ENCODE data around the gene ZNF200. TPM values are rescaled to one million over a fixed set of nuclear protein-coding genes. Genes with fewer than 3 reads are reported as not detected.
A peak's percentile ranks its signal among the peaks of the same experiment; 100 is the strongest.

Gene ZNF200
- total and polyA plus RNA-seq, 2 of the 13 experiments (the other 11 are each of a cell fraction or from before 2014, with no cell fraction given) = 3.5 to 16.5 TPM

DNA sequence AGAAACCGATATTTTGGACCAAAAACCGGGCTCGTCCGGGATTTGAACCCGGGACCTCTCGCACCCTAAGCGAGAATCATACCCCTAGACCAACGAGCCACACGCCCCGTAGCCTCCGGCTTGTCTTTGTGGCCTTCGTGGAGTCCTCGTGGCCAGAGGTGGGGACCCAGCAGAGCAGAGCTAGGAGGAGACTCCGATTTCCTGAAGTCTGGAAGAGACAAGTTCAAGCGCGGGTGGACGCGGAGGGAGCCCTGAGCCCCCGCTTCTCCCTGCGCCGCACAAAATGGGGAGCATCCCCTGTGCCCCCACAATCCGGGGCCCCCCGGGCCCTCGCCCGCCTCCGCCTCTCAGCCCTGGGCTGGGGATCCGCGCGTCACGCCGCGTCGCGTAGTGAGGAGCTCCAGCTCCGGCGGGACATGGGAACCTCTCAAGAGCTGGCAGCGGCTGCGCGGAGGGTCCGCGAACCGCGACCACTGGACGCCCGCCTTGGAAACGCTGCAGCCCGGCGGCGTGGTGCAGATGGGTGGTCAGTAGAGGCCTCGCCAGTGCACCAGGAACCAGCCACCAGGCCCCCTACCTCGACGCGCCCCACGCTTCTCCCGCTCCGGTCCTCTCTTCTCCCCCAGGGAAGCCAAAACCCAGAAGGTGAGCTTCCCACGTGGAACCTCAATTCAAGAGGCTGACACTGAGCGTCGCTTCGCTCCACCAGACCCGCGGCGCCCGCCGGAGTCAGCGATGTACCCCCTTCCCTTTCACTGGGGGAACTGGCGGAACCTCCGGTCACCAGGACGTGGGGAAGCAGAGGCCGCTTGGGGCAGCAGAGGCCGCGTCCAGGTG, 52.1 kb downstream of the ZNF200 start (continued):
- TF ChIP-seq, protein P1, sequence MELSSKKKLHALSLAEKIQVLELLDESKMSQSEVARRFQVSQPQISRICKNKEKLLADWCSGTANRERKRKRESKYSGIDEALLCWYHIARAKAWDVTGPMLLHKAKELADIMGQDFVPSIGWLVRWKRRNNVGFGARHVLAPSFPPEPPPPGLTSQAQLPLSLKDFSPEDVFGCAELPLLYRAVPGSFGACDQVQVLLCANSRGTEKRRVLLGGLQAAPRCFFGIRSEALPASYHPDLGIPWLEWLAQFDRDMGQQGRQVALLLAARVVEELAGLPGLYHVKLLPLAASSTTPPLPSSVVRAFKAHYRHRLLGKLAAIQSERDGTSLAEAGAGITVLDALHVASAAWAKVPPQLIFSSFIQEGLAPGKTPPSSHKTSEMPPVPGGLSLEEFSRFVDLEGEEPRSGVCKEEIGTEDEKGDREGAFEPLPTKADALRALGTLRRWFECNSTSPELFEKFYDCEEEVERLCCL (CRISPR knock-in tag; IDR thresholded peaks at IDR 0.05; ENCODE audit: borderline replicate concordance) = peak; percentile 50; the same call in 1 of the 2 replicates
- TF ChIP-seq U2AF1 (optimal IDR thresholded peaks at IDR 0.05; ENCODE audit: low read depth, low read length) = peak; percentile 25
- TF ChIP-seq MXD4 (CRISPR knock-in tag; IDR thresholded peaks at IDR 0.05) = peak; percentile 81; the same call in 1 of the 2 replicates
- TF ChIP-seq, protein P2, sequence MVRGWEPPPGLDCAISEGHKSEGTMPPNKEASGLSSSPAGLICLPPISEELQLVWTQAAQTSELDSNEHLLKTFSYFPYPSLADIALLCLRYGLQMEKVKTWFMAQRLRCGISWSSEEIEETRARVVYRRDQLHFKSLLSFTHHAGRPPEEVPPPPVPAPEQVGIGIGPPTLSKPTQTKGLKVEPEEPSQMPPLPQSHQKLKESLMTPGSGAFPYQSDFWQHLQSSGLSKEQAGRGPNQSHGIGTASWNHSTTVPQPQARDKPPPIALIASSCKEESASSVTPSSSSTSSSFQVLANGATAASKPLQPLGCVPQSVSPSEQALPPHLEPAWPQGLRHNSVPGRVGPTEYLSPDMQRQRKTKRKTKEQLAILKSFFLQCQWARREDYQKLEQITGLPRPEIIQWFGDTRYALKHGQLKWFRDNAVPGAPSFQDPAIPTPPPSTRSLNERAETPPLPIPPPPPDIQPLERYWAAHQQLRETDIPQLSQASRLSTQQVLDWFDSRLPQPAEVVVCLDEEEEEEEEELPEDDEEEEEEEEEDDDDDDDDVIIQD (CRISPR knock-in tag; IDR thresholded peaks at IDR 0.05; ENCODE audit: low read depth) = 0 out of 2 replicates have a peak, but pooled peaks have one; percentile 7
- no peak for TF ChIP-seq EP300 (IDR thresholded peaks at IDR 0.05; ENCODE audit: low read depth in 2 of 2, low read length in 2 of 2)
- no peak for TF ChIP-seq EP300 (CRISPR knock-in tag; IDR thresholded peaks at IDR 0.05; ENCODE audit: borderline replicate concordance)
- TF ChIP-seq, protein P3, sequence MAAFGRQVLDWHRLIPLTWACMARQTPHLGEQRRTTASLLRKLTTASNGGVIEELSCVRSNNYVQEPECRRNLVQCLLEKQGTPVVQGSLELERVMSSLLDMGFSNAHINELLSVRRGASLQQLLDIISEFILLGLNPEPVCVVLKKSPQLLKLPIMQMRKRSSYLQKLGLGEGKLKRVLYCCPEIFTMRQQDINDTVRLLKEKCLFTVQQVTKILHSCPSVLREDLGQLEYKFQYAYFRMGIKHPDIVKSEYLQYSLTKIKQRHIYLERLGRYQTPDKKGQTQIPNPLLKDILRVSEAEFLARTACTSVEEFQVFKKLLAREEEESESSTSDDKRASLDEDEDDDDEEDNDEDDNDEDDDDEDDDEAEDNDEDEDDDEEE (CRISPR knock-in tag; IDR thresholded peaks at IDR 0.05) = peak; percentile 30; the same call in 1 of the 2 replicates
- TF ChIP-seq CBX5 (CRISPR knock-in tag; IDR thresholded peaks at IDR 0.05; ENCODE audit: borderline replicate concordance) = peak; percentile 46; the same call in 1 of the 2 replicates
- TF ChIP-seq ZNF775 (CRISPR knock-in tag; IDR thresholded peaks at IDR 0.05; ENCODE audit: borderline replicate concordance) = no peak
- TF ChIP-seq, protein P4, sequence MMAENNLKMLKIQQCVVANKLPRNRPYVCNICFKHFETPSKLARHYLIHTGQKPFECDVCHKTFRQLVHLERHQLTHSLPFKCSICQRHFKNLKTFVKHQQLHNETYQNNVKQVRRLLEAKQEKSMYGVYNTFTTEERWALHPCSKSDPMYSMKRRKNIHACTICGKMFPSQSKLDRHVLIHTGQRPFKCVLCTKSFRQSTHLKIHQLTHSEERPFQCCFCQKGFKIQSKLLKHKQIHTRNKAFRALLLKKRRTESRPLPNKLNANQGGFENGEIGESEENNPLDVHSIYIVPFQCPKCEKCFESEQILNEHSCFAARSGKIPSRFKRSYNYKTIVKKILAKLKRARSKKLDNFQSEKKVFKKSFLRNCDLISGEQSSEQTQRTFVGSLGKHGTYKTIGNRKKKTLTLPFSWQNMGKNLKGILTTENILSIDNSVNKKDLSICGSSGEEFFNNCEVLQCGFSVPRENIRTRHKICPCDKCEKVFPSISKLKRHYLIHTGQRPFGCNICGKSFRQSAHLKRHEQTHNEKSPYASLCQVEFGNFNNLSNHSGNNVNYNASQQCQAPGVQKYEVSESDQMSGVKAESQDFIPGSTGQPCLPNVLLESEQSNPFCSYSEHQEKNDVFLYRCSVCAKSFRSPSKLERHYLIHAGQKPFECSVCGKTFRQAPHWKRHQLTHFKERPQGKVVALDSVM (CRISPR knock-in tag; IDR thresholded peaks at IDR 0.05) = peak; percentile 30; the same call in 1 of the 2 replicates
- peak; percentile 74 for TF ChIP-seq HOXA5 (CRISPR knock-in tag; IDR thresholded peaks at IDR 0.05)
- peak; percentile 15; the same call in 1 of the 2 replicates for TF ChIP-seq NCOA2 (CRISPR knock-in tag; IDR thresholded peaks at IDR 0.05)
- TF ChIP-seq CBX1 (IDR thresholded peaks at IDR 0.05; ENCODE audit: low read depth) = peak; percentile 69
- TF ChIP-seq MIER2 (CRISPR knock-in tag; IDR thresholded peaks at IDR 0.05) = peak; percentile 48; the same call in 1 of the 2 replicates
- peak; percentile 51 for TF ChIP-seq SALL1 (CRISPR knock-in tag; IDR thresholded peaks at IDR 0.05)
- TF ChIP-seq PHF8 (CRISPR knock-in tag; IDR thresholded peaks at IDR 0.05) = peak; percentile 56
- TF ChIP-seq TARDBP (CRISPR knock-in tag; IDR thresholded peaks at IDR 0.05) = peak; percentile 67; the same call in 1 of the 2 replicates
- TF ChIP-seq ZNF550 (CRISPR knock-in tag; IDR thresholded peaks at IDR 0.05; ENCODE audit: borderline replicate concordance) = 0 out of 2 replicates have a peak, but pooled peaks have one; percentile 45
- TF ChIP-seq POGZ (CRISPR knock-in tag; IDR thresholded peaks at IDR 0.05) = 0 out of 2 replicates have a peak, but pooled peaks have one; percentile 19
- peak; percentile 97 for TF ChIP-seq MAF1 (CRISPR knock-in tag; IDR thresholded peaks at IDR 0.05; ENCODE audit: borderline replicate concordance)
- TF ChIP-seq ATRX (CRISPR knock-in tag; IDR thresholded peaks at IDR 0.05; ENCODE audit: borderline replicate concordance) = no peak
- no peak for TF ChIP-seq NR1H2 (CRISPR knock-in tag; IDR thresholded peaks at IDR 0.05; ENCODE audit: borderline replicate concordance, low read depth)

All from HepG2 (cell line).